Mesodermal cell (in vitro differentiated cells): ENCODE measurements around the gene BRD3OS.

ENCODE experiments used
- H3K27ac ChIP-seq: 2 replicates; pipeline ENCODE4 v1.7.0; 2013; ENCODE audit warnings: mild to moderate bottlenecking, low read depth, low read length, moderate library complexity; ENCODE audit not compliant: severe bottlenecking
- H3K36me3 ChIP-seq: 2 replicates; pipeline ENCODE4 v1.7.1; 2013; ENCODE audit warnings: mild to moderate bottlenecking, low read length, moderate library complexity; ENCODE audit not compliant: control insufficient read depth, insufficient read depth
- H3K4me1 ChIP-seq: one replicate; pipeline ENCODE4 v1.7.1; 2013; ENCODE audit warnings: mild to moderate bottlenecking, low read length; ENCODE audit not compliant: insufficient read depth, control insufficient read depth, poor library complexity, severe bottlenecking
- H3K4me3 ChIP-seq: 2 replicates; pipeline ENCODE4 v1.7.0; 2013; ENCODE audit warnings: low read length, control low read depth, mild to moderate bottlenecking; ENCODE audit not compliant: insufficient read depth, poor library complexity, severe bottlenecking; ENCODE audit errors: extremely low read depth
- H3K9me3 ChIP-seq: 2 replicates; pipeline ENCODE4 v1.7.1; 2013; ENCODE audit warnings: mild to moderate bottlenecking, low read length, moderate library complexity; ENCODE audit not compliant: control insufficient read depth
- WGBS, 2 experiments: methylation state at CpG; one replicate each; pipeline ENCODE4 v1.1.5; 2013; ENCODE audit warnings: missing lambda C conversion rate in 2 of 2; ENCODE audit not compliant: insufficient coverage in 2 of 2; 5-methylcytosine and 5-hydroxymethylcytosine counted together

The BRD3OS gene

DNA sequence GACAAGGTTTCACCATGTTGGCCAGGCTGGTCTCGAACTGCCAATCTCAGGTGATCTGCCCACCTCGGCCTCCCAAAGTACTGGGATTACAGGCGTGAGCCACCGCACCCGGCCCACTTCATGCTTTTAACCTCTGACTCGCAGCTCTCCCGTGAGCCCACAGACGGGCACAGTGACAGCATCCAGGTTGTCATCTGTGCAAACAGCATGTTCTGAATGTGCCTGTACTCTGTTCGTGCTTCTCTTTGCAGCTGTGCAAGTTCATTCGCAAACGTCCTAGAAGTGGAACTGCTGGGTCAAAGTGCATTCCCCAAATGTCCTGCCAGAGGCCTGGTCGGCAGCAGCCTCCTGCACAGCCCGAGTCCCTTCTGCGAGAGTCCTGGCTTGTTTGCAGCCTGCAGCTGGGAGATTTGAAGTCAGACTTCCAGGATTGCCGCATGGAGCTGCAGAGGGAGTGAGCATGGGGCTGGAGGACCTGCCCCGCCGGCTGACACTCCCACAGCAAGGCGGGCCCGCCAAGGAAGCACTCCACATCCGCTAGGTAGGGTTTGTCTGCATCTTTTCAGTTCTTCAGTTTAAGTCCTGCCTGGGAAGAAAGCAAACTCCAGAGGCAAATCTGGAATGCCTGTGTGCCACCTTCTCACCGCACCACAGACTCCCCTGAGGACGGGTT lies 3.4 kb downstream of the BRD3OS start:
- Histone ChIP-seq H3K9me3 (no peaks in the 10 kb centered on the region), H3K27ac (no peak overlapping the region), H3K4me3 (no peak overlapping the region), H3K4me1 (peaks cover 8% of the 10 kb centered on the region), H3K36me3 (peaks cover 59% of the 10 kb centered on the region)
- 96 to 97% methylated on average over 21 to 22 of the region's 22 CpGs for WGBS, 2 experiments

DNA sequence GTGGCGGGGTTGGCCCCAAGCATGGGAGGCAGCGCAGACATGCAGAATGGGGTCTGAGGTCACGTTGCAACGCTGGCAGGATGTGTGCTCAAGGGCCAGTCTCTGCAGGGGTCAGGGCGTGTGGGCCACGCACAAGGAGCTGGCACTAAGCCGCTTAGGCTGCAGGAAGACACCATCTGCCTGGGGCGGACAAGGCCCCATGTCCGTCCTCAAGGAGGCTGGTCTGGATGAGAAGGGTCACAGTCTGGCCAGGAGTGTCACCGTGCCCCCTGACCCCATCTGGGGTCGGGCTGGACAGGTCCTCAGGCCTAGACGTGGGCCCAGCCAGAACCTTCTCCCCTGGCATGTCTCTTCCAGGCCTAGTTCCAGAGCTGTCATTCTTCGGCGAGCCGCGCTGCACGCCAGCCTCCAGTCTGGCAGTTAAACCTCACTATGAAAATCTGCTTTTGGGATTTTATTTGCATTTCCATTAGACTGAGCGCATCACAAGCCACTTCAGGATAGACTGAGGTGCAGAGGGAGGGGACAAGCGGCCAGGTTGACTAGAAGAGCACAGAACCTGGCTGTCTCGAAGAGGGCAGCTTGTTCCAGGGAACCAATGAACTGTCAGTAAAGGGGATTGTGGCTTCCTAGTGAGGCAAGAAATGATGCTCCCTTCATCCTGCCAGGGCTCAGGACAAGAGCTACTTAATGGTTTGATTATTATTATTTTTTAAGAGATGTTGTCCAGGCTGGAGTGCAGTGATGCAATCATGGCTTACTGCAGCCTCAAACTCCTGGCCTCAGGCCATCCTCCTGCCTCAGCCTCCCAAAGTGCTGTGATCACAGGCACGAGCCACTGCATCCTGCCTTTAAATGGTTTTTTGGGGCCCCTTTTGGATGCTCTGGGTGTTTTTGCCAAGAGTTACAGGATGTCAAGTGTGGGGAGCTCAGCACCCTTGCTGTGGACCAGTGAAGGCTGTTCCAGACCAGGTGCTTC lies 4.3 kb downstream of the BRD3OS start:
- Histone ChIP-seq H3K9me3 (no peaks in the 10 kb centered on the region), H3K4me1 (peaks cover 8% of the 10 kb centered on the region), H3K36me3 (peaks cover 68% of the 10 kb centered on the region), H3K4me3 (no peak overlapping the region), H3K27ac (no peak overlapping the region)
- 95 to 97% methylated on average over 19 to 20 of the region's 21 CpGs for WGBS, 2 experiments

DNA sequence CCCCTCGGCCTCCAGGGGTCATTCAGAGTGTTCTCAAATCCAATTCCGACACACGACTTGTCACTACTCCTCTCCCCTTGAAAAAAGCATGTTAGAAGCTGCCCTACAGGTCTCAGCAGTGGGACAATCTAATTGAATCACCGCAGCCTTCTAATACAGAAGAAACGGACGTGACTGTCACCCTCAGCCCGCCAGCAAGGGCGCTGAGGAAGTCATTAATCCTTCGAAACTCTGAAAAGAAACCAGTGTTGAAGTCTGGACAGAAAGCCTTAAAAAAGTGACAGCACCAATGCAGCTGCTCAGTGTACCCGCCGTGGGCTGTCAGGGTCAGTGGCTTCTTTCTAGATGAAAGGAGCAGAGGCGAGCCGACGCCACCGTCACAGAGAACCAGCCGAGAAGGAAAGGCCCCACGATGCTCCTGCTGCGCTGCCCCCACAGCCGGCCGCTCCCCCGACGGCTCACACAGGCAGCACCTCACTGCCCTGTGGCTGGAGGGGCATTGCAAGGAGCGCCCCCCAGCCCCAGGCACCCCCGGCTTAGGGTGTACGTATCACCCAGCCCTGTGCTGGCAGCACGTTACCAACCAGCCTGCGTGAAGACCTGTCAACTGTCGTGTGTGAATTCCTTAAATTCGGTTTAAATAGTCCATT lies 5.7 kb downstream of the BRD3OS start:
- no peak overlapping the region for H3K4me3 ChIP-seq
- no peak overlapping the region for H3K27ac ChIP-seq
- peaks cover 8% of the 10 kb centered on the region for H3K4me1 ChIP-seq
- no peaks in the 10 kb centered on the region for H3K9me3 ChIP-seq
- WGBS, 2 experiments = 91 to 96% methylated on average over 29 of the region's 29 CpGs
- H3K36me3 ChIP-seq = peaks cover 81% of the 10 kb centered on the region

DNA sequence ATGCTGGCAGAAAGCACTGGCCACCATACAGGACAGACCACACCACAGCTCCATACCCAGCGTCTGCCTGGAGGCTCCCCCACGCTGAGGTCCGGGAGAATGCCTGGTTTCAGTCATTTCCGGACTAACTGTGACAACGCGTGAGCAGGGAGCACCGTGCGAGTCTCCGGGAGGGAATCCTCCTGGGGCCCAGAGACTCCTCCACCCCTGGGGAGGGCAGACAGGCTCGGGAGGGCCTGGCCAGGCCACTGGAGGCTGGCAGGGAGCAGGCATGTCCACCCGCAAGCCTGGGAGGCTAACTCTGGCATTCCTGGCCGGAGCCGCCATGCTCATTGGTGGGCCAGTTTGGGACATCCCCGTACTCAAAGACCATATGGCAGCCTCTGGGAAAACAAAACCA lies 6.5 kb downstream of the BRD3OS start:
- Histone ChIP-seq H3K4me1 (no peaks in the 10 kb centered on the region), H3K36me3 (peaks cover 87% of the 10 kb centered on the region), H3K9me3 (no peaks in the 10 kb centered on the region), H3K27ac (no peak overlapping the region), H3K4me3 (no peak overlapping the region)
- 96% methylated on average over 11 to 13 of the region's 14 CpGs for WGBS, 2 experiments

DNA sequence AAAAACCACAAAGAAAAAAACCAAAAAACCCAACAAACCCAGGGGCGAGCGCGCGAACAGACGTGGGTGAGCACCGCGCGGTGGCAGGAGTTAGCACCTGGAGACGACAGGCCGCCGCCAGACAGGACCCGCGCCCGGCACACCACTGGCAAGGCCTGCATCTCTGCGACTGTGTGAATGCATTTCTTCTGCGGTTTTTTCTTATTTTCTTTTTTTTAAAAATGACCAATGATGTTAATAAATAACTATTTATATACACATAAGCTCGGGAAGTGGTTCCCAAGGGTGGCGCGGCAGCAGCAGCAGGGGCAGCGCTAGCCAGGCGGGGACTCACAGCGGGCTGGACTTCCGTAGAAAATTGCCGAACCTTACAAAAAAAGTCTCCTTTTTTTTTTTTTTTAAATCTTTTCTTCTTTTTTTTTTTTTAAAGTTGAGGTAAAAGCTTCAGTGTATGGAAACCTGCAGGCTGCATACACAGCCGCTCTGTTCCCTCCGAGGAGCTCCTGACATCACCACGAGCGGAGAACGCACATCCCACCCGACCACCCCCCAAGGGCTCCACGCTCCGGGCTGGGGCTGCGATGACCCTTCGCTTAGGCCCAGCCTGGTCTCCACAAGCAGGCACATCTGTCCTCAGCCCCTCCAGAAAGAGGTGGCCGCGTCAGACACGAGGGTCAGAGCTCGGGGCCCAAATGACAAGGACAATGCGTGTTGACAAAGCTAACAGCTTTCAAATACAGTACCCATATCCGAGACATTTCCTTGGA lies 7.4 kb downstream of the BRD3OS start:
- H3K4me3 ChIP-seq = no peak overlapping the region
- WGBS, 2 experiments = 96% methylated on average over 28 of the region's 40 CpGs
- H3K4me1 ChIP-seq = no peaks in the 10 kb centered on the region
- peaks cover 87% of the 10 kb centered on the region for H3K36me3 ChIP-seq
- no peaks in the 10 kb centered on the region for H3K9me3 ChIP-seq
- no peak overlapping the region for H3K27ac ChIP-seq

DNA sequence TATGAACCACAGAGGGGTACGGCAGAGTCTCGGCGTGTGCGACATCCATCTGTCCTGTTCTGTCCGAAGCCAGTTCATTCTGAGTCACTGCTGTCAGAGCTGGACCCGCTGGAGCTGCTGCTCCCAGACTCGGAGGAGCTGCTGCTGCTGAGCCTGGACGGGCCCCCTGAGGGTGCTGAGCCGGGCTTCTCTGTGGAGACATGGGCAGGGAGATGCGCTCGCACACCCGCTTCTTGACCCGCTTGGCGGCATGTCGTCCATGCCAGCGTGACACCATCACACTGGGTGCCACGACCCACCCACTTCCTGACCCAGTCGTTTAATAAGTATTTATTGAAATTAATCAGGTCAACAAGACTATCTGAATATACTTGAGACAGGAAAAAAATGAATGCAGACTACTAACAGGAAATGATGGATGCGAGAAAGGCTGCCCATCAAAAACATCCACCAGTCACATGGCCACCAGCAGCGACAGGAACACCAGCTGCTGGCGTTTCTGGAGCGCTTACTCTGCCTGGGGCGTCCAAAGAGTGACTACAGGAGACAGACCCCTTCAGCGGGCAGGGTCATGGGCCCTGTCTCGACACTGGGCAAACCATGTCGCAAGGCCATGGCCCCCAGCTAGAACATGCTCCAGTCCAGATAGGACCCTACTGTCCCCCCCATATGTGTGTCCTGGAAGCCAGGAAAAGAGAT lies 8.4 kb downstream of the BRD3OS start:
- peaks cover 92% of the 10 kb centered on the region for H3K36me3 ChIP-seq
- H3K4me3 ChIP-seq = no peak overlapping the region
- 94 to 97% methylated on average over 18 to 21 of the region's 26 CpGs for WGBS, 2 experiments
- H3K4me1 ChIP-seq = no peaks in the 10 kb centered on the region
- no peak overlapping the region for H3K27ac ChIP-seq
- H3K9me3 ChIP-seq = no peaks in the 10 kb centered on the region

DNA sequence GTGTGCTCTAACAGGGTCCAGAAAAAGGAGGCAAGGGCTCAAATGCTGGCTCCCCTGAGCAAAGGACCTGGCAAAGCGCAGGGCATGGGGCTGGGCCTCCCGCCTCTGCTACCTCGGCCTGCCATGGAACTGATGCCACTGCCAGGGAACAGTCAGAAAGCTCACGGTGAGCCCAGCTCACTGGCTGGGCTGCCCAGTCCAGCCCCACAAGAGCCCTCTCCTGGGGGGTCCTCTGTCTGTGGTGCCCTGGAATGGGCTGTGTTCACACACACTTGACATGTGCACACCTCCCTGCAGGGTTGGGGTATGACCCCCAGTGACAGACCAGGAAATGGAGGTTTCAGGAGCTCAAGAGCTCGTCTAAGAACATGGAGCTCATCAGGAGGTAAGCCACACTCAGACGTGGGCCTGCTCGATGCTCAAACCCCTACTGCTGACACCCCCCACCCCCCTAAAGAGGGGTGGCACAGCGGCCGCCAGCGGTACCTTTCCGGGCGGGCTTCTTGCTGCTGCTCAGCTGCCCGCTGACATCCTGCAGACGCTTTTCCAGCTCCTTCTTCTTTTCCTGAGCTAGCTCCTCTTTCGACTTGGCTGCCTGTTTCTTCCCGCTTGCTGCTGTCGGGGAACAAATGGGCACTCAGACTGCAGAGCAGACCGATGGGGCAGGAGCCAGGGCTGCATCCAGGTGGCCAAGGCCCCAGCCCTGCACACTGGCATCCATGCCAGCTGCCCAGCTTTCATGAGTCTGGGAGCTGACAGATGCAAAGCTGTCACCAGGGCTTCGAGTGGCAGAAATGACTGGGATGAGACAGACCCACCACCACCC lies 9.1 kb downstream of the BRD3OS start:
- 97% methylated on average over 17 to 18 of the region's 19 CpGs for WGBS, 2 experiments
- Histone ChIP-seq H3K36me3 (peaks cover 97% of the 10 kb centered on the region), H3K4me1 (no peaks in the 10 kb centered on the region), H3K9me3 (no peaks in the 10 kb centered on the region), H3K27ac (no peak overlapping the region), H3K4me3 (no peak overlapping the region)

DNA sequence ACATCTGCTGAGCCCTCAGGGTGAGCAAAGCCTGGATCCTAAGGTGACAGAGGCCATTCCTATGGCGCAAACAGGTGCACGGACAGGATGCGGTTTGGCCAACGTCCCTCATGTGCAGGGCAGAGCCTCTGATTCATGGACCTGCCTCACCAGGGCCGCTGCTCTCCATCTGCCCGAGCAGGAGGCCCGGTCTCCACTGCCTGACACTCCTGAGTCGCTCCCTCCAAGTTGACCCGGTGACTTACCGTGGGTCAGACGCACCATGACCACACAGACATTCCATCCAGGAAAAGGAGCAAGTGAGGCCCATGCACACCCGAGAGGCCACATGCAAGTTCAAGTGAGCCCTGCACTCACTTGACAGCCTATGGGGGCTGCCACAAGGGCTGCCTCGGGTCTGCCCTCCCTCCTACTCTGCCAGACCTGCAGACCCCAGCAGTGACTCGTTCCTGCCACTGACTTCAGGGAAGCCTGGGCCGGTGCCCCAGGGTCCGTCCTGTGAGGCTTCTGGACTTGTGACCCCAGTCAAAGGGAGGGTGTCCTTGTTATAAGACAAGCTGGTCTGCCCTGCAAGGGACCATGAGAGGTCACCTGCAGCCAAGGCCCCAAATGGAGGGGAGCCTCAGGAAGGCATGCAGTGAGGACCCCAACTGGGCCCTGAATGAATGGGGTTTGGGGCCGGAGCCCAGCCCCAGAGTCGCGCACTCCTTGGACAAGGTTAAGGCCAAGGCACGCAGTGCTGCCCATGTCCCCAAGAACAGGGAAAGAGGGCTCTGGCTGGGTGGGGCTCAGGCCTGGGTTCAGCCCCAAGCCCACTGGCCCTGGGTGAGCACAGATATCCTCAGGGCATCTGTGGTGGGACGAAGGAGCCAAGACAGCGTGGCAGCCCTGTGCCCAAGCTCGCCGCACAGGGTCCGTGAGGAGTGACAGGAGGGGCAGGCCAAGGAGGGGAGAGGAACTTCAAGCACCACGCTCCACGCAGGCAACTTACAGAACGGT lies 10.1 kb downstream of the BRD3OS start:
- no peak overlapping the region for H3K27ac ChIP-seq
- 96 to 97% methylated on average over 24 to 28 of the region's 28 CpGs for WGBS, 2 experiments
- H3K9me3 ChIP-seq = no peaks in the 10 kb centered on the region
- H3K36me3 ChIP-seq = peaks cover 98% of the 10 kb centered on the region
- no peaks in the 10 kb centered on the region for H3K4me1 ChIP-seq
- no peak overlapping the region for H3K4me3 ChIP-seq
